Measurements from ENCODE around the gene DMRTB1.

The DMRTB1 gene

GRCh38 chr1:53421208-53421607 lies 38.0 kb upstream of the DMRTB1 start:
- no peak for TF ChIP-seq CTCF (IDR thresholded peaks at IDR 0.05)

DNA sequence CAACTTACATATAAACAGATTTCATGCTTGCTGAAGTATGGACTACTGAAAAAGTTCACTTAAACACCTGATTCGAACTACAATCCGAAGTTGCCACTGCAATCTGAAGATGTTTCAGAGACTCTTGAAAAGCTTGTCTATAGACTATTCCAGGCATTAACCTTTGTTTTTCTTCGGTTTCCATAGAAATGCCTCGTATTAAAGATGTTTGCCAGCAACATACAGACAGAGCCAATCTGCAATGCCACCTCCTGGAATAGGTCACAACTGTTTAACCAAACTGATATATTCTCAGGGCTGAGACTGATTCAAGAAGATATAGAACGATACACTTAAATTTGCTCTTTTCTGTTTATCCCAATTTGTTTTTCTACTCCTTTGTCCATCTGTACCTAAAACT lies 28.9 kb upstream of the DMRTB1 start:
- TF ChIP-seq CTCF (IDR thresholded peaks at IDR 0.05): no peak

DNA sequence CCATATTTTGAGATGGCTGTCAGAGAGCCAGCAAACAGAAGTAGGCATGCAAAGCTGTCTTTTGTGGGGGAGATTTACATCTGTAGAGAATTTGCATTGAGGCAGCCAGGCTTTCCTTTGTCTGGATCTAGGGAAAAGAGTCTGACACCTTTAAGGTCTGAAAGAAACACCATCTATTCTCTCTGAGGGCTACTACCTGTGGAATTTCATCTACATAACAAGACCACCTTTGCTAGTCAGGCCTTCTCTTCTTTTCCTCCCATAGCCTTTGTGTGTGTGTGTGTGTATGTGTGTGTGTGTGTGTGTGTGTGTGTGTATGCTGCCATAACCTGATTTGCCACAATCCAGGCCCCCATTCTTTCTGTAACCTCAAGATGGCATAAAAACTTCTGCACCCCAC lies 28.4 kb upstream of the DMRTB1 start:
- TF ChIP-seq CTCF (IDR thresholded peaks at IDR 0.05): no peak

- TF ChIP-seq CTCF (IDR thresholded peaks at IDR 0.05): no peak
Measured at GRCh38 chr1:53431244-53431643, 28.0 kb upstream of the DMRTB1 start.

DNA sequence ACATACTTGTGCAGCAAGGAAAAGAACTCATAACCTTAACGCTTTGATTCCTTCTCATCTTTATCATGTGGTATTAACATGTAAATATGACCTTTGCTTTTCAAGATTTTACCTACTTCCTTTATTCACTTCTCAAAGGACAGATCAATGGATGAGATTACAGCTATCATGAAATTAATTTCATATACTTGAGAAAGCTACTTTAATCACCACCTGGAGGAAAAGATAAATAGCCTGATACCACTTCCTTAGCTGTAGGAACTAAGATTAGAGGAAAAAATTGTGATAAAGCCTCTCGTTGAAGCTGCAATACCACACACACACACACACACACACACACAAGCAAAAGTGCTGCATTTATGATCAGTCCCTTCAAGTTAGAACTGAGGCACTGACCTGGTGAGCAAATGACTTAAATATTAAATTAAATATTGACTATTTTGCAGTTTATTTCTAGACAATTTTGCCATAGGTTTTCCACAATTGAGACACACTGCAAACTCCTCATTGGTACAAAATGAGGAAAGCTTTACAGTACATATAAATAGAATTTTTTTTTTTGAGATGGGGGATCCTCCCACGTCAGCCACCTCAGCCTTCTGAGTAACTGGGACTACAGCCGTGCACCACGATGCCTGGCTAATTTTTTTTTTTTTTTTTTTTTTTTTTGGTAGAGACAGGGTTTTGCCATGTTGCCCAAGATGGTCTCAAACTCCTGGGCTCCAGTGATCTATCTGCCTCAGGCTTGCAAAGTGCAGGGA lies 27.2 kb upstream of the DMRTB1 start:
- no peak for TF ChIP-seq CTCF (IDR thresholded peaks at IDR 0.05)

- no peak for TF ChIP-seq CTCF (IDR thresholded peaks at IDR 0.05)
Measured at GRCh38 chr1:53432611-53433010, 26.6 kb upstream of the DMRTB1 start.

DNA sequence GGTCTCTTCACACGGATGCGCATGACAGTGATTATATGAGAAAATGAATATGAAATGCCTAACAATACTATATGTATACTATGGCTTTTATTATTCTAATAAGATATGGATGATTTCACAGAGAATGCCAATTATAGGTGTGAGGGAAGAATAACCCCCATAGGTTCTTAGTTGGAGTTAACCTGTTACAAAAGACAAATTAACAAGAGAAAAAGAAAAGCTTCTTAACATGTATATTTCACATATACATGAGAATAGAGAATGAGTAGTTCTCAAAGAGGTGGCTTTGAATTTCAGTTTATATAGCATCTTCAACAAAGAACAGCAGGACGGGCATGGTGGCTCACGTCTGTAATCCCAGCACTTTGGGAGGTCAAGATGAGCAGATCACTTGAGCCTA lies 24.0 kb upstream of the DMRTB1 start:
- no peak for TF ChIP-seq CTCF (IDR thresholded peaks at IDR 0.05)

All from LNCAP (cell line).